HepG2 (cell line): ENCODE data around the gene DUSP22.

ENCODE experiments used
- CBFB ChIP-seq: sonication (generic); formaldehyde crosslinking; IDR thresholded peaks from 2 replicates; pipeline ENCODE4 v1.4.0; 2020; ENCODE audit warnings: missing genetic modification reagents
- PHF8 ChIP-seq: sonication (generic); formaldehyde crosslinking; IDR thresholded peaks from 2 replicates; pipeline ENCODE4 v1.5.0; 2020; ENCODE audit warnings: missing genetic modification reagents
- POLR2A ChIP-seq, 2 experiments: IDR thresholded peaks; 2 replicates each; pipeline ENCODE4 v1.6.1; 2011; ENCODE audit warnings: low read depth in 2 of 2, low read length in 2 of 2, mild to moderate bottlenecking in 1 of 2, moderate library complexity in 1 of 2; ENCODE audit not compliant: insufficient read depth in 1 of 2
- TAF1 ChIP-seq: sonication (generic); formaldehyde crosslinking; IDR thresholded peaks from 2 replicates; pipeline ENCODE4 v1.4.0; 2020; ENCODE audit warnings: missing genetic modification reagents
- TEAD2 ChIP-seq: sonication (generic); formaldehyde crosslinking; IDR thresholded peaks from 2 replicates; pipeline ENCODE4 v1.9.0; 2021; ENCODE audit warnings: missing genetic modification reagents
- ZNF180 ChIP-seq: sonication (generic); formaldehyde crosslinking; IDR thresholded peaks from 2 replicates; pipeline ENCODE4 v1.4.0; 2020; ENCODE audit warnings: low read depth, missing genetic modification reagents, borderline replicate concordance
- ZNF703 ChIP-seq: sonication (generic); formaldehyde crosslinking; IDR thresholded peaks from 2 replicates; pipeline ENCODE4 v1.5.1; 2020; ENCODE audit warnings: missing genetic modification reagents, mild to moderate bottlenecking, moderate library complexity, borderline replicate concordance
- TF ChIP-seq, protein P1 (sequence below): sonication (generic); formaldehyde crosslinking; IDR thresholded peaks from 2 replicates; pipeline ENCODE4 v1.5.0; 2020; ENCODE audit warnings: mild to moderate bottlenecking, missing genetic modification reagents
- TF ChIP-seq, protein P2 (sequence below): sonication (generic); formaldehyde crosslinking; IDR thresholded peaks from 2 replicates; pipeline ENCODE4 v1.5.0; 2020; ENCODE audit warnings: mild to moderate bottlenecking, missing genetic modification reagents, moderate library complexity
- TF ChIP-seq, protein P3 (sequence below): sonication (generic); formaldehyde crosslinking; IDR thresholded peaks from 2 replicates; pipeline ENCODE4 v1.4.0; 2020; ENCODE audit warnings: missing genetic modification reagents
- TF ChIP-seq, protein P4 (sequence below): sonication (generic); formaldehyde crosslinking; IDR thresholded peaks from 2 replicates; pipeline ENCODE4 v1.5.1; 2020; ENCODE audit warnings: missing genetic modification reagents, mild to moderate bottlenecking, borderline replicate concordance
- TF ChIP-seq, protein P5 (sequence below): sonication (generic); formaldehyde crosslinking; IDR thresholded peaks from 2 replicates; pipeline ENCODE4 v1.4.0; 2020; ENCODE audit warnings: missing genetic modification reagents, mild to moderate bottlenecking, borderline replicate concordance
- TF ChIP-seq, protein P6 (sequence below): sonication (generic); formaldehyde crosslinking; conservative IDR thresholded peaks from 2 replicates; pipeline ENCODE4 v1.8.0; 2022; ENCODE audit warnings: missing genetic modification reagents

DNA sequence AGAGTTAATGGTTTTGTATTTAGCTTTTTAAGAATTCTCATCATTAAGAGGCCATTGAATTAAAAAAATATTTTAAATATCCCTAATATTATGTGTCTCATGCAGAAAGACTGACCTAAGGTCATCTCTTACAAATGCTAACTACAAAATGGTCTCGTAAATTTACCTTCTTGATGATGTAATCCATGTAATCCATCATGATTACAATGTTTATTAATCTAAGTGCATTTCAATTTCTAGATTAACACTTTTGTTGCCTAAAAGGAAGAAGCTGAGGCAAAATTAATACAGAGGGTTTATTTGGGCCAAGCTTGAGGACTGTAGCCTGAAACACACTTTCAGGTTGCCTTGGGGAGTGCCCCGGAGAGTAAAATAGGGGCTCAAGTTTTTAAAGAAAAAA, 18.4 kb downstream of the DUSP22 start:
- TF ChIP-seq, protein P1, sequence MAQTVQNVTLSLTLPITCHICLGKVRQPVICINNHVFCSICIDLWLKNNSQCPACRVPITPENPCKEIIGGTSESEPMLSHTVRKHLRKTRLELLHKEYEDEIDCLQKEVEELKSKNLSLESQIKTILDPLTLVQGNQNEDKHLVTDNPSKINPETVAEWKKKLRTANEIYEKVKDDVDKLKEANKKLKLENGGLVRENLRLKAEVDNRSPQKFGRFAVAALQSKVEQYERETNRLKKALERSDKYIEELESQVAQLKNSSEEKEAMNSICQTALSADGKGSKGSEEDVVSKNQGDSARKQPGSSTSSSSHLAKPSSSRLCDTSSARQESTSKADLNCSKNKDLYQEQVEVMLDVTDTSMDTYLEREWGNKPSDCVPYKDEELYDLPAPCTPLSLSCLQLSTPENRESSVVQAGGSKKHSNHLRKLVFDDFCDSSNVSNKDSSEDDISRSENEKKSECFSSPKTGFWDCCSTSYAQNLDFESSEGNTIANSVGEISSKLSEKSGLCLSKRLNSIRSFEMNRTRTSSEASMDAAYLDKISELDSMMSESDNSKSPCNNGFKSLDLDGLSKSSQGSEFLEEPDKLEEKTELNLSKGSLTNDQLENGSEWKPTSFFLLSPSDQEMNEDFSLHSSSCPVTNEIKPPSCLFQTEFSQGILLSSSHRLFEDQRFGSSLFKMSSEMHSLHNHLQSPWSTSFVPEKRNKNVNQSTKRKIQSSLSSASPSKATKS (CRISPR knock-in tag) = no peak
- TF ChIP-seq, protein P2, sequence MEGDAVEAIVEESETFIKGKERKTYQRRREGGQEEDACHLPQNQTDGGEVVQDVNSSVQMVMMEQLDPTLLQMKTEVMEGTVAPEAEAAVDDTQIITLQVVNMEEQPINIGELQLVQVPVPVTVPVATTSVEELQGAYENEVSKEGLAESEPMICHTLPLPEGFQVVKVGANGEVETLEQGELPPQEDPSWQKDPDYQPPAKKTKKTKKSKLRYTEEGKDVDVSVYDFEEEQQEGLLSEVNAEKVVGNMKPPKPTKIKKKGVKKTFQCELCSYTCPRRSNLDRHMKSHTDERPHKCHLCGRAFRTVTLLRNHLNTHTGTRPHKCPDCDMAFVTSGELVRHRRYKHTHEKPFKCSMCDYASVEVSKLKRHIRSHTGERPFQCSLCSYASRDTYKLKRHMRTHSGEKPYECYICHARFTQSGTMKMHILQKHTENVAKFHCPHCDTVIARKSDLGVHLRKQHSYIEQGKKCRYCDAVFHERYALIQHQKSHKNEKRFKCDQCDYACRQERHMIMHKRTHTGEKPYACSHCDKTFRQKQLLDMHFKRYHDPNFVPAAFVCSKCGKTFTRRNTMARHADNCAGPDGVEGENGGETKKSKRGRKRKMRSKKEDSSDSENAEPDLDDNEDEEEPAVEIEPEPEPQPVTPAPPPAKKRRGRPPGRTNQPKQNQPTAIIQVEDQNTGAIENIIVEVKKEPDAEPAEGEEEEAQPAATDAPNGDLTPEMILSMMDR (CRISPR knock-in tag) = no peak
- no peak for TF ChIP-seq TAF1 (CRISPR knock-in tag)
- TF ChIP-seq, protein P3, sequence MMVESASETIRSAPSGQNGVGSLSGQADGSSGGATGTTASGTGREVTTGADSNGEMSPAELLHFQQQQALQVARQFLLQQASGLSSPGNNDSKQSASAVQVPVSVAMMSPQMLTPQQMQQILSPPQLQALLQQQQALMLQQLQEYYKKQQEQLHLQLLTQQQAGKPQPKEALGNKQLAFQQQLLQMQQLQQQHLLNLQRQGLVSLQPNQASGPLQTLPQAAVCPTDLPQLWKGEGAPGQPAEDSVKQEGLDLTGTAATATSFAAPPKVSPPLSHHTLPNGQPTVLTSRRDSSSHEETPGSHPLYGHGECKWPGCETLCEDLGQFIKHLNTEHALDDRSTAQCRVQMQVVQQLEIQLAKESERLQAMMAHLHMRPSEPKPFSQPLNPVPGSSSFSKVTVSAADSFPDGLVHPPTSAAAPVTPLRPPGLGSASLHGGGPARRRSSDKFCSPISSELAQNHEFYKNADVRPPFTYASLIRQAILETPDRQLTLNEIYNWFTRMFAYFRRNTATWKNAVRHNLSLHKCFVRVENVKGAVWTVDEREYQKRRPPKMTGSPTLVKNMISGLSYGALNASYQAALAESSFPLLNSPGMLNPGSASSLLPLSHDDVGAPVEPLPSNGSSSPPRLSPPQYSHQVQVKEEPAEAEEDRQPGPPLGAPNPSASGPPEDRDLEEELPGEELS = no peak
- TF ChIP-seq, protein P4, sequence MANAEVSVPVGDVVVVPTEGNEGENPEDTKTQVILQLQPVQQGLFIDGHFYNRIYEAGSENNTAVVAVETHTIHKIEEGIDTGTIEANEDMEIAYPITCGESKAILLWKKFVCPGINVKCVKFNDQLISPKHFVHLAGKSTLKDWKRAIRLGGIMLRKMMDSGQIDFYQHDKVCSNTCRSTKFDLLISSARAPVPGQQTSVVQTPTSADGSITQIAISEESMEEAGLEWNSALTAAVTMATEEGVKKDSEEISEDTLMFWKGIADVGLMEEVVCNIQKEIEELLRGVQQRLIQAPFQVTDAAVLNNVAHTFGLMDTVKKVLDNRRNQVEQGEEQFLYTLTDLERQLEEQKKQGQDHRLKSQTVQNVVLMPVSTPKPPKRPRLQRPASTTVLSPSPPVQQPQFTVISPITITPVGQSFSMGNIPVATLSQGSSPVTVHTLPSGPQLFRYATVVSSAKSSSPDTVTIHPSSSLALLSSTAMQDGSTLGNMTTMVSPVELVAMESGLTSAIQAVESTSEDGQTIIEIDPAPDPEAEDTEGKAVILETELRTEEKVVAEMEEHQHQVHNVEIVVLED (CRISPR knock-in tag) = no peak
- no peak for TF ChIP-seq TEAD2 (CRISPR knock-in tag)
- TF ChIP-seq, protein P5, sequence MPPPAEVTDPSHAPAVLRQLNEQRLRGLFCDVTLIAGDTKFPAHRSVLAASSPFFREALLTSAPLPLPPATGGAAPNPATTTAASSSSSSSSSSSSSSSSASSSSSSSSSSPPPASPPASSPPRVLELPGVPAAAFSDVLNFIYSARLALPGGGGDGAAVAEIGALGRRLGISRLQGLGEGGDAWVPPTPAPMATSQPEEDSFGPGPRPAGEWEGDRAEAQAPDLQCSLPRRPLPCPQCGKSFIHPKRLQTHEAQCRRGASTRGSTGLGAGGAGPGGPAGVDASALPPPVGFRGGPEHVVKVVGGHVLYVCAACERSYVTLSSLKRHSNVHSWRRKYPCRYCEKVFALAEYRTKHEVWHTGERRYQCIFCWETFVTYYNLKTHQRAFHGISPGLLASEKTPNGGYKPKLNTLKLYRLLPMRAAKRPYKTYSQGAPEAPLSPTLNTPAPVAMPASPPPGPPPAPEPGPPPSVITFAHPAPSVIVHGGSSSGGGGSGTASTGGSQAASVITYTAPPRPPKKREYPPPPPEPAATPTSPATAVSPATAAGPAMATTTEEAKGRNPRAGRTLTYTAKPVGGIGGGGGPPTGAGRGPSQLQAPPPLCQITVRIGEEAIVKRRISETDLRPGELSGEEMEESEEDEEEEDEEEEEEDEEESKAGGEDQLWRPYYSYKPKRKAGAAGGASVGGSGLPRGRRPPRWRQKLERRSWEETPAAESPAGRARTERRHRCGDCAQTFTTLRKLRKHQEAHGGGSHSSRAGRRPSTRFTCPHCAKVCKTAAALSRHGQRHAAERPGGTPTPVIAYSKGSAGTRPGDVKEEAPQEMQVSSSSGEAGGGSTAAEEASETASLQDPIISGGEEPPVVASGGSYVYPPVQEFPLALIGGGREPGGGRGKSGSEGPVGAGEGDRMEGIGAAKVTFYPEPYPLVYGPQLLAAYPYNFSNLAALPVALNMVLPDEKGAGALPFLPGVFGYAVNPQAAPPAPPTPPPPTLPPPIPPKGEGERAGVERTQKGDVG (CRISPR knock-in tag) = no peak
- TF ChIP-seq, protein P6, sequence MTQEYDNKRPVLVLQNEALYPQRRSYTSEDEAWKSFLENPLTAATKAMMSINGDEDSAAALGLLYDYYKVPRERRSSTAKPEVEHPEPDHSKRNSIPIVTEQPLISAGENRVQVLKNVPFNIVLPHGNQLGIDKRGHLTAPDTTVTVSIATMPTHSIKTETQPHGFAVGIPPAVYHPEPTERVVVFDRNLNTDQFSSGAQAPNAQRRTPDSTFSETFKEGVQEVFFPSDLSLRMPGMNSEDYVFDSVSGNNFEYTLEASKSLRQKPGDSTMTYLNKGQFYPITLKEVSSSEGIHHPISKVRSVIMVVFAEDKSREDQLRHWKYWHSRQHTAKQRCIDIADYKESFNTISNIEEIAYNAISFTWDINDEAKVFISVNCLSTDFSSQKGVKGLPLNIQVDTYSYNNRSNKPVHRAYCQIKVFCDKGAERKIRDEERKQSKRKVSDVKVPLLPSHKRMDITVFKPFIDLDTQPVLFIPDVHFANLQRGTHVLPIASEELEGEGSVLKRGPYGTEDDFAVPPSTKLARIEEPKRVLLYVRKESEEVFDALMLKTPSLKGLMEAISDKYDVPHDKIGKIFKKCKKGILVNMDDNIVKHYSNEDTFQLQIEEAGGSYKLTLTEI (CRISPR knock-in tag) = no peak
- no peak for TF ChIP-seq PHF8 (CRISPR knock-in tag)
- no peak for TF ChIP-seq ZNF703 (CRISPR knock-in tag)
- TF ChIP-seq CBFB (CRISPR knock-in tag) = no peak
- no peak for TF ChIP-seq POLR2A (IDR thresholded peaks at IDR 0.05; ENCODE audit: insufficient read depth in 1 of 2, low read depth in 2 of 2, low read length in 2 of 2)
- no peak for TF ChIP-seq ZNF180 (CRISPR knock-in tag)
